ENCODE results near the gene SLC25A13. TPM values are rescaled to one million over a fixed set of nuclear protein-coding genes. Genes with fewer than 3 reads are reported as not detected.

SLC25A13 gene
- total and polyA plus RNA-seq, 2 of the 13 experiments (the other 11 are each of a cell fraction or from before 2014, with no cell fraction given) = 36.2 to 84.9 TPM

DNA sequence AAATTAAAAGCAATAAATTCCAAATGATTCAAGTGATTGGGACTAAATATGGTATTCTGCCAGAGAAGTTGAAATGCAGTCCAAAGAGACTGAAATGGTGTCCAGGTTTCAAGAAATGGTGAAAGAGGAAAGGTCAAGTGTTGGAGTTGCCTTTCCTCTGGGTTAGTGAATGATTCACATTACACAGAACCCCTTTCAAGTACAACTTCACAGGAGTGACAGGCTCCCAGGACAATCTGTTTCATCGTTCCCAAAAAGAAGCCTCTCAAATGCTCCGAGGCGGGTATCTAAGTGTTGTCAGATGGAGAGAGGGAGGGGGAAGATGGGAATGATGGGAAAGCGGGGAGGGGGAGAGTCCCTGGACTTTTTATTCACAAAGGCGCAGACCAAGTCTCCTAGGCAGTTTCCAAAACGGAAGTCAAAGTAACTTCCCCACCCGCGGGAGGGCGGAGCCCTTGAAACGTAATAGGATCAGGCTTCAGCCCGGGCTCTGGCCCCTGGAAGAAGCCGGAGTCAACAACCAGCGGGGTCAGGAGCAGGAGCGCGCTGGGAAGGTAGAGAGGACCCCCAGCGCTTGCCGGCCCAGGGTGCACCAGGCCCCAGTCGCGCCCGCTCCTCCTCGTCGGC, 754 bp downstream of the SLC25A13 start (continued):
- TF ChIP-seq, protein P1, sequence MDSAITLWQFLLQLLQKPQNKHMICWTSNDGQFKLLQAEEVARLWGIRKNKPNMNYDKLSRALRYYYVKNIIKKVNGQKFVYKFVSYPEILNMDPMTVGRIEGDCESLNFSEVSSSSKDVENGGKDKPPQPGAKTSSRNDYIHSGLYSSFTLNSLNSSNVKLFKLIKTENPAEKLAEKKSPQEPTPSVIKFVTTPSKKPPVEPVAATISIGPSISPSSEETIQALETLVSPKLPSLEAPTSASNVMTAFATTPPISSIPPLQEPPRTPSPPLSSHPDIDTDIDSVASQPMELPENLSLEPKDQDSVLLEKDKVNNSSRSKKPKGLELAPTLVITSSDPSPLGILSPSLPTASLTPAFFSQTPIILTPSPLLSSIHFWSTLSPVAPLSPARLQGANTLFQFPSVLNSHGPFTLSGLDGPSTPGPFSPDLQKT (CRISPR knock-in tag; IDR thresholded peaks at IDR 0.05; ENCODE audit: borderline replicate concordance) = no peak
- TF ChIP-seq ZFP62 (CRISPR knock-in tag; IDR thresholded peaks at IDR 0.05) (no peak), ZNF343 (CRISPR knock-in tag; IDR thresholded peaks at IDR 0.05) (no peak; the same call in 1 of the 2 replicates), ZNF160 (CRISPR knock-in tag; IDR thresholded peaks at IDR 0.05) (no peak), ZNF552 (CRISPR knock-in tag; IDR thresholded peaks at IDR 0.05; ENCODE audit: borderline replicate concordance) (0 out of 2 replicates have a peak, but pooled peaks have one; percentile 15), TBL1XR1 (IDR thresholded peaks at IDR 0.05; ENCODE audit: borderline replicate concordance, low read length, partially characterized antibody) (no peak), SCMH1 (CRISPR knock-in tag; IDR thresholded peaks at IDR 0.05; ENCODE audit: borderline replicate concordance) (no peak), ZBTB8A (CRISPR knock-in tag; IDR thresholded peaks at IDR 0.05; ENCODE audit: borderline replicate concordance, low read depth) (no peak), MTF1 (CRISPR knock-in tag; IDR thresholded peaks at IDR 0.05) (no peak), ZFP36L2 (CRISPR knock-in tag; IDR thresholded peaks at IDR 0.05) (no peak), ELF1 (CRISPR knock-in tag; IDR thresholded peaks at IDR 0.05) (peak; percentile 67), TAF1 (CRISPR knock-in tag; IDR thresholded peaks at IDR 0.05) (peak; percentile 82; the same call in 1 of the 2 replicates)
- TF ChIP-seq, protein P2, sequence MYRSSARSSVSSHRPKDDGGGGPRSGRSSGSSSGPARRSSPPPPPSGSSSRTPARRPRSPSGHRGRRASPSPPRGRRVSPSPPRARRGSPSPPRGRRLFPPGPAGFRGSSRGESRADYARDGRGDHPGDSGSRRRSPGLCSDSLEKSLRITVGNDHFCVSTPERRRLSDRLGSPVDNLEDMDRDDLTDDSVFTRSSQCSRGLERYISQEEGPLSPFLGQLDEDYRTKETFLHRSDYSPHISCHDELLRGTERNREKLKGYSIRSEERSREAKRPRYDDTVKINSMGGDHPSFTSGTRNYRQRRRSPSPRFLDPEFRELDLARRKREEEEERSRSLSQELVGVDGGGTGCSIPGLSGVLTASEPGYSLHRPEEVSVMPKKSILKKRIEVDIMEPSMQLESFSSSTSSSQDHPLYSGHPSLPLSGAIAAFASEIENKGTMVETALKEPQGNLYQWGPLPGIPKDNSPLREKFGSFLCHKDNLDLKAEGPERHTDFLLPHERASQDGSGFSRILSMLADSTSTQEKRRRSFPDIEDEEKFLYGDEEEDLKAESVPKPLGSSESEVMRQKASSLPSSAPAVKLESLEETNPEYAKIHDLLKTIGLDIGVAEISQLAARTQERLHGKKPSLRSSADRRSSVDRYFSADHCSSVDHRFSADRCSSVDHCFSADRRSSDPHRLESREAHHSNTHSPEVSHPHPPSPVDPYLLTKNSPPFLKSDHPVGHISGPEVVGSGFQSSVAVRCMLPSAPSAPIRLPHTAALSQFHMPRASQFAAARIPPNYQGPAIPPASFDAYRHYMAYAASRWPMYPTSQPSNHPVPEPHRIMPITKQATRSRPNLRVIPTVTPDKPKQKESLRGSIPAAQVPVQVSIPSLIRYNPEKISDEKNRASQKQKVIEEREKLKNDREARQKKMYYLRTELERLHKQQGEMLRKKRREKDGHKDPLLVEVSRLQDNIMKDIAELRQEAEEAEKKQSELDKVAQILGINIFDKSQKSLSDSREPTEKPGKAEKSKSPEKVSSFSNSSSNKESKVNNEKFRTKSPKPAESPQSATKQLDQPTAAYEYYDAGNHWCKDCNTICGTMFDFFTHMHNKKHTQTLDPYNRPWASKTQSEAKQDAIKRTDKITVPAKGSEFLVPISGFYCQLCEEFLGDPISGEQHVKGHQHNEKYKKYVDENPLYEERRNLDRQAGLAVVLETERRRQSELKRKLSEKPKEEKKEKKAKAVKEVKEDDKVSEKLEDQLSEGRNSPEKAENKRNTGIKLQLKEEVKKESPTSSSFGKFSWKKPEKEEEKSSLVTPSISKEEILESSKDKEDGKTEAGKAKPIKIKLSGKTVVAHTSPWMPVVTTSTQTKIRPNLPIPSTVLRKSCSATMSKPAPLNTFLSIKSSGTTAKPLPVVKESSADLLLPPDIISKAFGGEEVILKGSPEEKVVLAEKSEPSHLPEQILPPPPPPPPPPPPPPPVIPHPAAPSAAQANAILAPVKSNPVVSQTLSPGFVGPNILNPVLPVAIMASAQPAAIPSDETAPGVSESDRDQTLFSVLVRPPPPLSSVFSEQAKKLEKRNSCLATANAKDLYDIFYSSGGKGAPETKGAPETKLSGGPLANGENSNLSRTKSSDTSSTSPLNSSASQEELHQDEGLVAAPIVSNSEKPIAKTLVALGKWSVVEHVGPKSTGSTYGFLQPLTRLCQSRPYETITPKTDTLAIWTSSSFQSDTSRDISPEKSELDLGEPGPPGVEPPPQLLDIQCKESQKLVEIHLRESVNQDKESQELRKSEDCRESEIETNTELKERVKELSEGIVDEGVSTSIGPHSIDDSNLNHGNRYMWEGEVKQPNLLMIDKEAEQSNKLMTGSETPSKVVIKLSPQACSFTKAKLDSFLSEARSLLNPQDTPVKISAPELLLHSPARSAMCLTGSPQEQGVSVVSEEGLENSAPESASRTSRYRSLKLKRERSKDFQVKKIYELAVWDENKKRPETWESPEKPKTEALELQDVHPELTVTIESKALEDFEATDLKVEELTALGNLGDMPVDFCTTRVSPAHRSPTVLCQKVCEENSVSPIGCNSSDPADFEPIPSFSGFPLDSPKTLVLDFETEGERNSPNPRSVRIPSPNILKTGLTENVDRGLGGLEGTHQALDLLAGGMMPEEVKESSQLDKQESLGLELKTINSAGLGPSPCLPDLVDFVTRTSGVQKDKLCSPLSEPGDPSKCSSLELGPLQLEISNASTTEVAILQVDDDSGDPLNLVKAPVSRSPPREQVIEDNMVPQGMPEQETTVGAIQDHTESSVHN (CRISPR knock-in tag; IDR thresholded peaks at IDR 0.05) = no peak
- TF ChIP-seq, protein P3, sequence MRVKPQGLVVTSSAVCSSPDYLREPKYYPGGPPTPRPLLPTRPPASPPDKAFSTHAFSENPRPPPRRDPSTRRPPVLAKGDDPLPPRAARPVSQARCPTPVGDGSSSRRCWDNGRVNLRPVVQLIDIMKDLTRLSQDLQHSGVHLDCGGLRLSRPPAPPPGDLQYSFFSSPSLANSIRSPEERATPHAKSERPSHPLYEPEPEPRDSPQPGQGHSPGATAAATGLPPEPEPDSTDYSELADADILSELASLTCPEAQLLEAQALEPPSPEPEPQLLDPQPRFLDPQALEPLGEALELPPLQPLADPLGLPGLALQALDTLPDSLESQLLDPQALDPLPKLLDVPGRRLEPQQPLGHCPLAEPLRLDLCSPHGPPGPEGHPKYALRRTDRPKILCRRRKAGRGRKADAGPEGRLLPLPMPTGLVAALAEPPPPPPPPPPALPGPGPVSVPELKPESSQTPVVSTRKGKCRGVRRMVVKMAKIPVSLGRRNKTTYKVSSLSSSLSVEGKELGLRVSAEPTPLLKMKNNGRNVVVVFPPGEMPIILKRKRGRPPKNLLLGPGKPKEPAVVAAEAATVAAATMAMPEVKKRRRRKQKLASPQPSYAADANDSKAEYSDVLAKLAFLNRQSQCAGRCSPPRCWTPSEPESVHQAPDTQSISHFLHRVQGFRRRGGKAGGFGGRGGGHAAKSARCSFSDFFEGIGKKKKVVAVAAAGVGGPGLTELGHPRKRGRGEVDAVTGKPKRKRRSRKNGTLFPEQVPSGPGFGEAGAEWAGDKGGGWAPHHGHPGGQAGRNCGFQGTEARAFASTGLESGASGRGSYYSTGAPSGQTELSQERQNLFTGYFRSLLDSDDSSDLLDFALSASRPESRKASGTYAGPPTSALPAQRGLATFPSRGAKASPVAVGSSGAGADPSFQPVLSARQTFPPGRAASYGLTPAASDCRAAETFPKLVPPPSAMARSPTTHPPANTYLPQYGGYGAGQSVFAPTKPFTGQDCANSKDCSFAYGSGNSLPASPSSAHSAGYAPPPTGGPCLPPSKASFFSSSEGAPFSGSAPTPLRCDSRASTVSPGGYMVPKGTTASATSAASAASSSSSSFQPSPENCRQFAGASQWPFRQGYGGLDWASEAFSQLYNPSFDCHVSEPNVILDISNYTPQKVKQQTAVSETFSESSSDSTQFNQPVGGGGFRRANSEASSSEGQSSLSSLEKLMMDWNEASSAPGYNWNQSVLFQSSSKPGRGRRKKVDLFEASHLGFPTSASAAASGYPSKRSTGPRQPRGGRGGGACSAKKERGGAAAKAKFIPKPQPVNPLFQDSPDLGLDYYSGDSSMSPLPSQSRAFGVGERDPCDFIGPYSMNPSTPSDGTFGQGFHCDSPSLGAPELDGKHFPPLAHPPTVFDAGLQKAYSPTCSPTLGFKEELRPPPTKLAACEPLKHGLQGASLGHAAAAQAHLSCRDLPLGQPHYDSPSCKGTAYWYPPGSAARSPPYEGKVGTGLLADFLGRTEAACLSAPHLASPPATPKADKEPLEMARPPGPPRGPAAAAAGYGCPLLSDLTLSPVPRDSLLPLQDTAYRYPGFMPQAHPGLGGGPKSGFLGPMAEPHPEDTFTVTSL (CRISPR knock-in tag; IDR thresholded peaks at IDR 0.05; ENCODE audit: borderline replicate concordance) = 0 out of 2 replicates have a peak, but pooled peaks have one; percentile 76
